Activated CD8-positive, alpha-beta memory T cell treated with anti-CD3 and anti-CD28 coated beads for 24 hours (primary cell): ENCODE data around the gene DFFA.
"Not testable (repeated sequence)": the region's sequence is repeated elsewhere in the genome, so short reads cannot be mapped to it uniquely, and the experiment has no call there.

Experiments used
- DNase-seq: peaks from one replicate; pipeline ENCODE4 v3.0.0-alpha.2; 2020

DFFA gene

DNA sequence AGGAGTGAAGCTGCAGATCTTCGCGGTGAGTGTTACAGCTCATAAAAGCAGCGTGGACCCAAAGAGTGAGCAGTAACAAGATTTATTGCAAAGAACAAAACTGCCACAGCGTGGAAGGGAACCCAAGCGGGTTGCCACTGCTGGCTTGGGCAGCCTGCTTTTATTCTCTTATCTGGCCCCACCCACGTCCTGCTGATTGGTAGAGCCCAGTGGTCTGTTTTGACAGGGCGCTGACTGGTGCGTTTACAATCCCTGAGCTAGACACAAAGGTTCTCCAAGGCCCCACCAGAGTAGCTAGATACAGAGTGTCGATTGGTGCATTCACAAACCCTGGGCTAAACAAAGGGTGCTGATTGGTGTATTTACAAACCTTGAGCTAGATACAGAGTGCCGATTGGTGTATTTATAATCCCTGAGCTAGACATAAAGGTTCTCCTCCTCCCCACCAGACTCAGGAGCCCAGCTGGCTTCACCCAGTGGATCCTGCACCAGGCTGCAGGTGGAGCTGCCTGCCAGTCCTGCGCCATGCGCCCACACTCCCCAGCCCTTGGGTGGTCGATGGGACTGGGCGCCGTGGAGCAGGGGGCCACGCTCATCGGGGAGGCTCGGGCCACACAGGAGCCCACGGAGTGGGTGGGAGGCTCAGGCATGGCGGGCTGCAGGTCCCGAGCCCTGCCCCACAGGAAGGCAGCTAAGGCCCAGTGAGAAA lies 46.3 kb downstream of the DFFA start:
- DNase-seq: not testable (repeated sequence)

DNA sequence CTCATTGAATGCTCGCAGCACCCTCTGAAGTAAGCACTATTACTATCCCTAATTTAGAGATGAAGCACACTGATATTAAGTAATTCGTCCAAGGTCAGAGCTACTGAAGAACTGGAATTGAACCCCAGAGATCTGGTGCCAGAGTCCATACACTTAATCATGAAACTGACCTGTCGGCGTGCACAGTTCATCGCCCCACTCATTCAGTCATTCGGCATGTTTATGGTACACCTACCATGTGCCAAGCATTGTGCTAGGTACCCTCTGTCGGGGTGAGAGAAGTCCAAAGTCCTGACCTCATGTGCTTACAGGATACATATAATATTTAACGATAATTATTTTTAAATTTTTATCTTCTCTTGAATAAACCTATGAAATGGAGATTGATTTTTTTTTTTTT lies 47.7 kb downstream of the DFFA start:
- no peak for DNase-seq

DNA sequence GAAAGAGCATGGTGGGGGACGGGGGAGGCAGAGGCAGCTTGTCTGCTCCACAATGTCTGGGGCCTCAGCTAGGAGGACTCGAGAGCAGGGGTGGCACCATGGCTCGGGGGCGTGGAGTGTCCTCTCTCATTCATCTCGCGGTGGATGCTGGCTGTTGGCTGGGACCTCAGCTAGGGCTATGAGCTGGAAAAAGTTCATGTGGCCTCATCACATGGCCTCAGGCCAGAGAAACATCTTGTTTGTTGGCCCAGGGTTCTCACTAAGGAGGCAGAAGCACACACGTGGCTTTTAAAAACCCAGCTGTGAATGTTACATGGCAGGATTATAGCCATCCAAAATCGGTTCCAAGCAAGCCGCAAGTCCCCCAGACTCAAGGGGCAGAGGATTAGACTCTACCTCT lies 48.3 kb downstream of the DFFA start:
- DNase-seq: no peak

- DNase-seq: no peak
Observed at GRCh38 chr1:10421637-10422036, 50.7 kb downstream of the DFFA start.

GRCh38 chr1:10419351-10419750 lies 53.0 kb downstream of the DFFA start:
- no peak for DNase-seq

- DNase-seq: not testable (repeated sequence)
Observed at GRCh38 chr1:10418741-10419140, 53.6 kb downstream of the DFFA start.

DNA sequence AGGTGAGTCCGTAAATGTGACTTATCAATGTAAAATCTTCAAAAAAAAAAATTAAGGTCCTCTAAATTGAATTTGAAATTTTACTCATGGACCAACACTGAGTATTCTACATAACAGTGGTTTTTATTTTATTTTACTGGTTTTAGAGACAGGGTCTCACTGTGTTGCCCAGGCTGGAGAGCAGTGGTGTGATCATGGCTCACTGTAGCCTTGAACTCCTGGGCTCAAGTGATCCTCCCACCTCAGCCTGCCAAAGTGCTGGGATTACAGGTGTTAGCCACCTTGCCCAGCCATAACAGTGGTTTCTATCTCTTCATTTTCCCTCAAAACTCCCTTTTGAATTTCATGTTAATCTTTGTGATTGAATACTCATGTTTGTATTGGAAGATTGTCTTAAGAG lies 56.4 kb downstream of the DFFA start:
- not testable (repeated sequence) for DNase-seq

DNA sequence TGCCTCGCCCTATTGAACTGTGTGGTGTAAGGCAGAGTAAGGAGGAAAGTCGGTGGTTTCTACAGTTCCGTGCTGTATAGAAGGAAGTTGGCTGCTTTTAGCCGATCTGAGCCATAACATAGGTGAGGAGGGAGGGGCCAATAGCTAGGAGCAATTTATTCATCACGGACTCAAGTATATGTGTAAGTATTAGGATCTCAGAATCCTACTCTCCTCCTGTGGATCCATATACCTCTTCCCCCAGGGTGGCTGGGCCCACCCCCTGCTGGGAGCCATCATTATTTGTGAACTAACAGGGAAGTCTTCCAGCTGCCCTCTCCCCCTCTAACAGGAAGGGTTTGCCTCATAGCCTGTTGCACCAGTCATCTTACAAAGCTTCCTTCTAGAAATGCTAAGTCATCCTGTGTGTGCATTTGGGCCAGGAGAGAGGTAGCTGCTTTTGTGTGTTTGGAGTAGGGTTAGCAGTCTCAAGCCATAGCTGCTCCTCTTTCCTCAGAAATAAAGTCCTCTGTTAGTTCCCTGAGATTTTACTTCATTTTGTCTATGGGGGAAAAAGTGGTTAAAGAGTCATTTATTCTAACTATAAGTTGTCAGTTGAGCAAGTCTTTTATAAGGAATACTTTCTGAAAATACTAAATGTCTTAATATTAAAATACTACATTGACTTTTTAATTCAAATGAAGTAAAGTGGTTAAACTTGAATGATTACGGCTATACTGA lies 57.0 kb downstream of the DFFA start:
- DNase-seq: no peak

- no peak for DNase-seq
Observed at GRCh38 chr1:10407201-10407600, 65.1 kb downstream of the DFFA start.
